ENCODE measurements around the gene KPTN.

Gene KPTN

DNA sequence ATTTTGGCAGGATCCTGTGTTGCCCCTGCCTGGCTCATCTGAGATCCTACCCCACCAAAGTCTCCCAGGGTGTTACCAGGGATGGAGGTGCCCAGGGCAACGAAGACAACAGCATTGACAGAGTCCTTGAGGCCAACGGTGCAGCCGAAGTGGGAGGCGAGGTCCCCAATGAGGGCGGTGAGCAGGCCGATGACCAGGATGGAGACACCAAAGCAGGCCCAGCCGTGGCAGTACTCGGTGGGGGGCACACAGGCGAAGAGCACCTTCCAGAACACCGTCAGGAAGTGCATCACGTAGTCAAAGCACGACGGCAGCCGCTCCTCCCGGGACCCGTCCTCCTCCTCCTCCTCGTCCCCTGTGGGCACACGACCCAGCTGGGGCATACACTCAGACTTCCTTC lies 51.9 kb downstream of the KPTN start:
- no peak for DNase-seq

DNA sequence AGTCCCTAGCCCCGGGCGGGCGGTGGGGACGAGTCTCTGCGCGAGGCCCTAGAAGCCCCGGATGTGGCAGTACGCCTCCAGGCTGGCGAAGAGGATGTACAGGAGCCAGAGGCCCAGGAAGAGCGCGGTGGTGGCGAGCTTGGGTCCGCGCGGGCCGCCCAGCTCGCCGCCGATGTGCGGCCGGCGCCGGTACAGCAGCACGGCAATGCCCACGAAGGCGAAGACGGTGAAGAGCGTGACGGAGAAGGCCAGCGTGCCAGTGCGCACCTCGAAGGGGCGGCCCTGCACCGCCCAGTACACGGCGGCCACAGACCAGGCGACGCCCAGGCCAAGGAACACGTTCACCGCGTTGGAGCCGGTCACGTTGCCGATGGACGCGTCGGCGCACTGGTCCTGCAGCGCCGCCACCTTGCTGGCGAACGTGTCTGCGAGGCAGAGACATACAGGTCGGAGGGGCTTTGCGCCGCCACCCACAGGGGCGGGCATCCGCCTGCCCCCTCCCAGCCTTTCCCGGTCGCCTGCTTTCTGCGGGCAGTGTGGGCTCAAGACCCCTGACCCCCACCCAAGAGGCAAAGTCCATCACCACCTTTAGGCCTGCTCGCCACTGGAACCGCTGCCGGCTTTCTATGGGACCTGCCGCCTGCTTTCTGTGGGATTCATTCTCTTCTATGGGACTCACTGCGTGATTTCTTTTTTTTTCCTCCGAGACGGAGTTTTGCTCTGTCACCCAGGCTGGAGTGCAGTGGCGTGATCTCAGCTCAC lies 53.8 kb downstream of the KPTN start:
- DNase-seq = no peak

DNA sequence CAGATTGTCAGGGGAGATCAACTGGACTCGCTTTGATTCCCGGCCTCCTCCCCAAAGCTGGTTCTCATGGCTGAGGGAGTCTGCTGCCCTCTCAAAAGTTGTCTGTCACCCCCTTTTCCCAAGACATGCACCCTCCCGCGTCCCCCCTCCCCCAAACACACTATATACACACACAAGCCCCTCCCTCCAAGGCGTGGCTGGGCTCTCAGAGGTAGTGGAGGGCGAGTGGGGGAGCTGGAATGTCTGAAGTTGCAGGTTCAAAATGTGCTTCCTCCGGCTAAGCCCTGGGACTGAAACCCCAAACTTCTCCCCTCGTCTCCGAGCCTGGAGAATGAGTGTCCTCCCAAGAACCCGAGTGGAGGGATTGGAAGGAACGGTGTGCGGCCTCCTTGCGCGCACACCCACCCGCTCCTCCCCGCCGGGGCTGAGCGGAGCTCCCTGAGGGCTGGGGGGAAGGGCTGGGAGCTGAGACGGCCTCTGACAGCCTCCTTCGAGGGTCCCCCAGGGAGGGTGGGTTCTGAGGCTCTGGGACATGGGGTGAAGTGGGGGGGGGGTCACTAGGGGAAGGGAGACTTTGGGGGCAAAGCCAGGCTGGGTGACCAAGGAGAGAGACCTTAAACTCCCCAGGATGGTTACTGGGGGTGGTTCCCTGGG lies 54.8 kb downstream of the KPTN start:
- no peak for DNase-seq

DNA sequence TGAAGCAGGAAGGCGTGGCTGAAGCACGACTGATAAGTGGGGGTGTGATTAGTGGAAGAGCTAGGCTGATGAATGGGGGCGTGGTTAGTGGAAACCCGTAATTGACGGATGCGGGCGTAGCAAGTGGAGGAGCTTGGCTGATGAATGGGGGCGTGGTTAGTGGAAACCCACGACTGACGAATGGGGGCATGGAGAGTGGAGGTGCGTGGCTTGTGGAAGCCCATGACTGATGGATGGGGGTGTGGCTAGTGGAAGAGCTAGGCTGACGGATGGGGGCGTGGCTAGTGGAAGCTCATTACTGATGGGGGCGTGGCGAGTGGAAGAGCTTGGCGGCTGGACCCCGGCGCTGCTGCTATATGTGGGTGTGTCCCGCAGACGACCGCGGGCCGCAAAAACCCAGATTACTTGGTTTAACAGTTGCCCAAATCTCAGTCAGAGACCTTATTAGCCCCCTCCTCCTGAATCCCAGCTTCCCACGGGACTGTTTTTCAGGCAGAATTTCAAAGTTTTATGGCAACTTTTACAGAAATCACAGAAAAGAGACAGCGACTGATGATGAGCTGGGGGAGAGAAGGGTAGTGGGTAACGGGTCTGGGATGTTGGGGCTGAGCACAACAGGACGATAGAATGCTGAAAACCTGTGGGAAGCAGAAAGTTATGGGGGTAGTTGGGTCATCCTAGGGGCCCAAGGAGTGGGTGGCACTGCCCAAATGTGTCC lies 55.7 kb downstream of the KPTN start:
- DNase-seq = peak; percentile 85

DNA sequence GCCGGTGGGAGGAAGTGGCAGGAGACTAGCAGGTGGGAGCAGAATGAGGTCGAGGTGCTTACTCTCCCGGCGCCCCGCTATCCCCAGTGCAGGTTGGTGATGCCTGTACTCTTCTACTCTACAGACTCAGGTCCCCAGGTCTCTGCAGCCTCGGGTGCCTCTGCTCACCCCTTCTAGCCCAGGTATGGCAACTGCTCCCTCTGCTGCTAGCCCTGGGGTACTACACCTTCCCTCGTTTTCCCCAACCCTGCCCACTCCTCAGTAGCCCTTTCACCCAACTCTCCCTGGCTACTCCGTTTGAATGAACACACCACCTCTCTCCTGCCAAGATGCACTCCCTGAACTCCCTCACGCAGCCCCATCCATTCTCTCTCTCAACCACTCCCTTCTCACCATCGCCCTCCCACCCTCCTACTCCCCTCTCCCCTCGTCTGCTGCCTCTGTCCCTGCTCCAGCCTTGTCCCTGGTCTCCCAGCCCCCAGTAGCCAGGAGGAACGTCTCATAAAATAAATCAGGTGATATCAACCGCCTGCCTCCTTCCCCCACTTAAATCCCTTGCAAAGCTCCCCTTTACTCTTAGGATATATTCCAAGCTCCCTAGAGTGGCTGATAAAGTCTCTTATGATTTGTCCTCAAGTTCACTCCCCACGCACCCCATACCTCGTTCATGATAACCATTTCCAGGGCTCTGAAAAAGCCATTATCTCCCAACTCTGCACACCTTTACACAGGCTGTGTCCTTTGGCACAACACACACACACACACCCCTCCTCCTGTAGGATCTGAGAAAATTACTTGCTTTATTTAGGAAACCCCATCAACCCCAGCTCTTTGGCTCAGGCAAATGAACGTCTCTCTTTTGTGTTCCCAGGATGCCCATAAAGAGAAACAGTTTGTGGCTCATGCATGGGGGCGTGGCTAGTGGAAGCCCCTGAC lies 56.5 kb downstream of the KPTN start:
- peak; percentile 57 for DNase-seq
